ENCODE results near the gene ALPP. TPM values are rescaled to one million over a fixed set of nuclear protein-coding genes. Genes with fewer than 3 reads are reported as not detected.
"Not testable (repeated sequence)": the region's sequence is repeated elsewhere in the genome, so short reads cannot be mapped to it uniquely, and the experiment has no call there.

Gene ALPP
- total RNA-seq (2016; rRNA removed; fragmentation: Illumina TruSeq; extraction: Trizol) (not detected in 2 replicates), polyA plus RNA-seq (2011; rRNA removed) (not detected in 2 replicates), polyA minus RNA-seq (2011; rRNA and poly(A)+ RNA removed; ENCODE audit: low replicate concordance) (1.1 TPM in 1 of 2 replicates, not detected in the other), Bru-seq, nascent RNA (not detected), BruChase-seq, experiment 1, labeled RNA remaining after a 6-hour chase (not detected), BruChase-seq, experiment 2, labeled RNA remaining after a 2-hour chase (not detected)
- not detected in 2 replicates for total RNA-seq (2016; cell fraction: cytosol; rRNA removed; fragmentation: Illumina TruSeq; extraction: Trizol; ENCODE audit: low read depth)
- total RNA-seq (2016; cell fraction: insoluble cytoplasmic fraction; rRNA removed; fragmentation: Illumina TruSeq; extraction: Trizol), result not detected in 2 replicates
- not detected in 2 replicates for total RNA-seq (2016; cell fraction: membrane; rRNA removed; fragmentation: Illumina TruSeq; extraction: Trizol)
- not detected in 2 replicates for total RNA-seq (2016; cell fraction: nucleus; rRNA removed; fragmentation: Illumina TruSeq; extraction: Trizol)
- not detected in 2 replicates for polyA plus RNA-seq (2011; cell fraction: cytosol; rRNA removed)
- not detected in 2 replicates for polyA plus RNA-seq (2011; cell fraction: nucleus; rRNA removed)
- polyA plus RNA-seq (2012), result not detected in 2 replicates
- polyA plus RNA-seq (2016; cell fraction: cytosol; fragmentation: Illumina TruSeq; extraction: Trizol; ENCODE audit: low read depth), result not detected in 2 replicates
- not detected in 2 replicates for polyA plus RNA-seq (2016; cell fraction: insoluble cytoplasmic fraction; fragmentation: Illumina TruSeq; extraction: Trizol; ENCODE audit: low read depth)
- polyA plus RNA-seq (2016; cell fraction: membrane; fragmentation: Illumina TruSeq; extraction: Trizol; ENCODE audit: low read depth), result not detected in 2 replicates
- polyA plus RNA-seq (2016; cell fraction: nucleus; fragmentation: Illumina TruSeq; extraction: Trizol; ENCODE audit: insufficient read depth, low read depth), result not detected in 2 replicates
- not detected in 2 replicates for polyA minus RNA-seq (2011; cell fraction: cytosol; rRNA and poly(A)+ RNA removed)
- polyA minus RNA-seq (2011; cell fraction: nucleus; rRNA and poly(A)+ RNA removed), result not detected in 2 replicates
- long read RNA-seq, experiment 1, result 0 reads
- long read RNA-seq, experiment 2, result 0 reads

GRCh38 chr2:232378735-232379151 is at the start of gene ALPP:
Gene ALPP (plus strand): TSS chr2:232378751. CDS start chr2:232378803, 52 bp downstream.
- DNase-seq (ENCODE audit: low spot score); H3K79me2 ChIP-seq (ENCODE audit: insufficient read depth, low read length); H4K20me1 ChIP-seq (ENCODE audit: insufficient read depth, low read length); H2AFZ ChIP-seq (ENCODE audit: low read length); intact Hi-C loops (cut with micrococcal nuclease; ENCODE audit: unreplicated experiment); POLR2A ChIA-PET; H3K9ac ChIP-seq (ENCODE audit: insufficient read depth, low read depth, low read length); H3K27ac ChIP-seq (ENCODE audit: extremely low read length, insufficient read depth, low read length); BruUV-seq (replicated peaks); H3K9me3 ChIP-seq (ENCODE audit: low read length); H3K4me1 ChIP-seq (ENCODE audit: insufficient read depth, low read length); in situ Hi-C loops (cut with HindIII; ENCODE audit: extremely low pct_ligation_motif_present, low pct_unique_long_range_greater_than_20kb); H3K4me3 ChIP-seq (replicated peaks in 1 of 3; ENCODE audit: insufficient read depth in 1 of 3, low read depth in 2 of 3, low read length in 3 of 3); FAIRE-seq; CTCF ChIA-PET (ENCODE audit: low intra/inter-chr PET ratio, low total read pairs); H3K36me3 ChIP-seq (replicated peaks in 1 of 2; ENCODE audit: control insufficient read depth in 1 of 2, insufficient read depth in 2 of 2, low read length in 2 of 2); H3K4me2 ChIP-seq (ENCODE audit: low read depth, low read length): not testable (repeated sequence)
- WGBS (ENCODE audit: low lambda C conversion rate), result 26% methylated on average over 8 of the region's 12 CpGs
- H3K27me3 ChIP-seq (ENCODE audit: control insufficient read depth in 1 of 2, insufficient read depth in 2 of 2, low read length in 2 of 2), result peaks cover 14 to 75% of the 10 kb centered on the region in 2 experiments
- peak; percentile 25; the same call in 2 of the 3 replicates for ATAC-seq

- ChIA-PET CTCF (ENCODE audit: low intra/inter-chr PET ratio, low total read pairs) (no interaction called here), POLR2A (no interaction called here)
- 100% methylated on average over 3 of the region's 15 CpGs for WGBS (ENCODE audit: low lambda C conversion rate)
- intact Hi-C loops (cut with micrococcal nuclease; ENCODE audit: unreplicated experiment) (loop anchor here (5.0 kb wide), 1 partner anchor 187 kb away; no protein-coding TSS in a partner anchor), in situ Hi-C loops (cut with HindIII; ENCODE audit: extremely low pct_ligation_motif_present, low pct_unique_long_range_greater_than_20kb) (loop anchor here (5.0 to 10.0 kb wide), 2 partner anchors 195 to 422 kb away; no protein-coding TSS in a partner anchor)
- TF ChIP-seq ZNF138 (CRISPR knock-in tag; IDR thresholded peaks at IDR 0.05; ENCODE audit: low read depth) (no peak), ATF4 (CRISPR knock-in tag; IDR thresholded peaks at IDR 0.05) (no peak), ZNF841 (CRISPR knock-in tag; IDR thresholded peaks at IDR 0.05; ENCODE audit: borderline replicate concordance) (no peak)
- H2AFZ ChIP-seq (ENCODE audit: low read length), result no peak overlapping the region
- no peak for FAIRE-seq
- H4K20me1 ChIP-seq (ENCODE audit: insufficient read depth, low read length), result peaks cover 9% of the 10 kb centered on the region; the same call in 1 of the 2 replicates
- H3K9ac ChIP-seq (ENCODE audit: insufficient read depth, low read depth, low read length), result no peak overlapping the region
- no peaks in the 10 kb centered on the region for H3K79me2 ChIP-seq (ENCODE audit: insufficient read depth, low read length)
- no peak overlapping the region for H3K4me3 ChIP-seq (replicated peaks in 1 of 3; ENCODE audit: insufficient read depth in 1 of 3, low read depth in 2 of 3, low read length in 3 of 3)
- BruUV-seq (replicated peaks), result no TSS peak
- DNase-seq (ENCODE audit: low spot score), result no peak
- H3K4me2 ChIP-seq (ENCODE audit: low read depth, low read length), result no peak overlapping the region
- H3K27ac ChIP-seq (ENCODE audit: extremely low read length, insufficient read depth, low read length), result no peak overlapping the region
- no peaks in the 10 kb centered on the region for H3K9me3 ChIP-seq (ENCODE audit: low read length)
- no peak for ATAC-seq
- peaks cover 17% of the 10 kb centered on the region for H3K4me1 ChIP-seq (ENCODE audit: insufficient read depth, low read length)
- H3K36me3 ChIP-seq (replicated peaks in 1 of 2; ENCODE audit: control insufficient read depth in 1 of 2, insufficient read depth in 2 of 2, low read length in 2 of 2), result no peaks in the 10 kb centered on the region
- no peaks in the 10 kb centered on the region for H3K27me3 ChIP-seq (ENCODE audit: control insufficient read depth in 1 of 2, insufficient read depth in 2 of 2, low read length in 2 of 2)
These were observed 48.9 kb upstream of the ALPP start for GRCh38 chr2:232329716-232330067.
